AML-193 (cell line): ENCODE measurements around the gene ZBTB8OS.
"Not testable (repeated sequence)": the region's sequence is repeated elsewhere in the genome, so short reads cannot be mapped to it uniquely, and the experiment has no call there.

Experiments
- DNase-seq, 2 experiments: peaks; one replicate each; lab custom pipeline; 2025; lab: John Stamatoyannopoulos, UW

ZBTB8OS gene

GRCh38 chr1:32650248-32650751, at the start of gene ZBTB8OS:
Gene ZBTB8OS (minus strand): TSS chr1:32650550. CDS start chr1:32650529, 21 bp downstream.
- peak; percentile 95 to 96 for DNase-seq

GRCh38 chr1:32696996-32697395, 46.6 kb upstream of the ZBTB8OS start:
- DNase-seq = not testable (repeated sequence)

GRCh38 chr1:32696041-32696440, 45.7 kb upstream of the ZBTB8OS start:
- DNase-seq = no peak

GRCh38 chr1:32695098-32695904, 45.0 kb upstream of the ZBTB8OS start:
- DNase-seq = no peak

DNA sequence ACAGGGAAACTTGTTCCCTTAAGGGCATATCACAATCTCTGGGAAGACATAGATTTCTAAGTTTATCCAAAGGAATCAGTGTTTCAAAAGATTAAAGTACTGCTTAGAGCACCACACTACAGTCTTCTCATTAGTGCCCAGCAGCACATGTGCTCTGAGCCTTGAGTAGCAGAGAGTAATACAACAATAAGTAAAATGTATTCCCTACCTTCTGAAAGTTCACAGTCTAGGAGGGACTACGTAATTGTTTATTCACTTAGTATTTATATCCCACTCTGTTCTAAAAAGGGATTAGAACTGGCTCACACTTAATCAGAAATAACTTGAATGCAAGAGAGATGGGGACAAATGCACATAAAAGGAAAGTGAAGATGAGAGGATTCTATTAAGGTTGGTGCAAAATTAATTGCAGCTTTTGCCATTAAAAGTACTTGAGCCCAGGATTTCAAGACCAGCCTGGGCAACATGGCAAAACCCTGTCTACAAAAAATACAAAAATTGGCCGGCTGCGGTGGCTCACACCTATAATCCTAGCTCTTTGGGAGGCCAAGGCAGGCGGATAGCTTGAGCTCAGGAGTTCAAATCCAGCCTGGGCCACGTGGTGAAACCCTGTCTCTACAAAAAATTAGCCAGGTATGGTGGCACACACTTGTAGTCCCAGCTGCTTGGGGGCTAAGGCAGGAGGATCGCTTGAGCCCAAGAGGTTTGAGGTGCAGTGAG, 43.3 kb upstream of the ZBTB8OS start:
- DNase-seq = no peak

DNA sequence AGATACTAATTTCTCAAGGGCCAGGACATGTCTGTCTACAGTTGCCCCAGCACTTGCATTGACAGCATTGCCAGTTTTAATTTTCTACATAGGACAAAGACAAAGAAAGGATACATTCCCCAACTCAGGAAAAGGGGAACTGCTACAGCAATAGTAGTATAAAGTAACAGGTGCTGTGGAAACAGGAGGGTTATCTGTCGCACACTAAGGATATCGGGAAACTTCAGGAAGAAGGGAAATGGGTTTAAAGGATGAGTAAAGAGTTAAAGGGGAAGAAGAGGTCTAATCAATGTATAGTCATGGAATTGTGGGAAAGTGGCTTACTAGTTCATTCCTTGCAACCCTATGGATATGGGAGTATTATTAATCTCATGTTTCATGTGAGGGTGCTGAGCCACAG, 36.0 kb upstream of the ZBTB8OS start:
- DNase-seq = no peak

DNA sequence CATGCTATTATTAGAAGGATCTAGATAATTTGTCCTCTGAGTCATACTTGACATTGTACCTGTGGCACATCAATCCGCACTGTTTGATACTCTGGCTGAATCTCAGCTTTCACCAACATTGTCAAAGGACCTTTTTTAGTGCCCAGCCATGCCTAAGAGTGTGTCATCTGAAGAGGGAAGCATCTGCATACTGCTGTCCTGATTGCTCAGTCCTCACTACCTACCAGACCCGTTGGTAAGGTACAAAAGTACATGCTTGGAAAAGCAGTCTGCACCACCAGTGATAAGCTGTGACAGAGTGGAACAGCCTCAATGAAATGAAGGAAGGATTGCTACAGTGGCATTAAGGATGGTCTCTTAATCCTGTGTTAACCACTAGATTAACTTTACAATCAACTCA, 35.1 kb upstream of the ZBTB8OS start:
- DNase-seq = no peak

GRCh38 chr1:32684167-32684811, 33.9 kb upstream of the ZBTB8OS start:
- DNase-seq = no peak

GRCh38 chr1:32683397-32683796, 33.0 kb upstream of the ZBTB8OS start:
- no peak for DNase-seq

GRCh38 chr1:32681999-32682398, 31.6 kb upstream of the ZBTB8OS start:
- DNase-seq = no peak

DNA sequence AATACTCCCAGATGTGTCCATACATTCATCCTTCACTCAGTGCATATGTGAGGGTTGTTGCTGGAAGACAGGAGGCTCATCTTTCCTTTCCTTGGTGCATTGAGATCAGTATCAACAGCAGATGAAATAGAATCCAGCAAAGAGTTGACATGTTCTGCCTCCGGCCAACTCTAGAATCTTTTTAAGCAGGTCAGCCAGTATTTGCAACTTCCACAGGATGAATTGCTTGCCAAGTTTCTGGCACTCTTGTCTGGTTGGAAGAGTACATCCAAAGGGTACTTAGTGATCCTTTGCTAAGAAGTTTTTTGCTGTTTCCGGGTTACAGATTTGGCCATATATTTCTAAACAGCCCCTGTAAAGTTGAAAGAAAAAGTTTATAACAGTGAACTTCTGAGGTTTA, 31.2 kb upstream of the ZBTB8OS start:
- DNase-seq = no peak

- DNase-seq = no peak
These were observed 30.3 kb upstream of the ZBTB8OS start for GRCh38 chr1:32680642-32681041.

- DNase-seq = not testable (repeated sequence)
These were observed 29.6 kb upstream of the ZBTB8OS start for GRCh38 chr1:32679993-32680392.

DNA sequence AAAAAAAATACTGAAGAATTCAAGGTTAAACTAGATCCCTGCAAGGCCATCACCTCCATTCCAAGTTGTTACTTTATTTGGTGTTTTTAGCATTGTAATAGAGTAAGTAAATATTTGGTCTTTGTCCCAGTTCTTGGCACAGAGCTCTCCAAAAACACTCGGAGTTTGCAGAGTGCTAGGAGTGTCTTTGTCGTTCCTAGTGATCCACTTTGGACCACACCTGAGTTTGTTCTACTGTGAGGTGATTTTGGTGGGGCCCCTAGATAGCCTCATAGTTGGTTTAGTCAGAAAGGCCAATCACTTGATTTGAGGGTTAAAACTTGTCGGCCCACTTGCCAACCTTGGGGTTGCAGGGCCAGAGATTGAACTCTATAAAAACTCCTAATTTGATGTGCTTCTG, 26.6 kb upstream of the ZBTB8OS start:
- DNase-seq = no peak

DNA sequence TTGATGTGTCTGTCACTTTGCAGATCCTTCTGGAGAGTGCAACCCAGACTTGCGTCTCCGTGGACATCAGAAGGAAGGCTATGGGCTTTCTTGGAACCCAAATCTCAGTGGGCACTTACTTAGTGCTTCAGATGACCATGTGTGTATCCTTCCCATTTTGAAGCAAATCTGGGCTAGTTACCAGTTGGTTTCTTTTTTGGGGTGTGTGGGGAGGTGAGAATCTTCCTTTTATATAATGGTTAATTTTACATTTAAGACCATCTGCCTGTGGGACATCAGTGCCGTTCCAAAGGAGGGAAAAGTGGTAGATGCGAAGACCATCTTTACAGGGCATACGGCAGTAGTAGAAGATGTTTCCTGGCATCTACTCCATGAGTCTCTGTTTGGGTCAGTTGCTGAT, 18.4 kb upstream of the ZBTB8OS start:
- DNase-seq = not testable (repeated sequence)

DNA sequence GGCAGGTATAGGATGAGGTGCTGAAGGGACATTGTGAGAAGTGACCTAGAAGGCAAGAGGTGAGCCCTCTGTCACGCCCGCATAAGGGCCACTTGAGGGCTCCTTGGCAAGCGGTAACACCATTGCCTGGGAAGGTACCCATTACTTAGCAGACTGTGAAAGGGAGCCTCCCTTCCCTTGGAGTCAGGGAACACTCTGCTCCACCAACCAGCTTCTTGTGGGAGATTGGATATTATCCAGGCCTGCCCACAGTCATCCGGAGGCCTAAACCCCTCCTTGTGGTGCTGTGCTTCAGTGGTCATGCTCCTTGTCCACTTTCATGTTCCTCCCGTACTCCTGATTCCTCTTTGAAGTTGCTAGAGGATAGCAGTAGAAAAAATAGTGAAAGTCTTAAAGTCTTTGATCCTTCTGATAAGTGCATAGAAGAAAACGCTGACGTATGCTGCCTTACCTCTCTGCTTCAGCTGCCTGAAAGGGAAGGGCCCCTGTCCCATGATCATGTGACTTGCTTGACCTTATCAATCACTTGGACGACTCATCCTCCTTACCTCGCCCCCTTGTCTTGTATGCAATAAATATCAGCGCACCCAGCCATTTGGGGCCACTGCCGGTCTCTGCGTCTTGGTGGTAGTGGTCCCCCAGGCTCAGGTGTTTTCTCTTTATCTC, 16.7 kb upstream of the ZBTB8OS start:
- no peak for DNase-seq

GRCh38 chr1:32665915-32666314, 15.6 kb upstream of the ZBTB8OS start:
- DNase-seq = no peak

DNA sequence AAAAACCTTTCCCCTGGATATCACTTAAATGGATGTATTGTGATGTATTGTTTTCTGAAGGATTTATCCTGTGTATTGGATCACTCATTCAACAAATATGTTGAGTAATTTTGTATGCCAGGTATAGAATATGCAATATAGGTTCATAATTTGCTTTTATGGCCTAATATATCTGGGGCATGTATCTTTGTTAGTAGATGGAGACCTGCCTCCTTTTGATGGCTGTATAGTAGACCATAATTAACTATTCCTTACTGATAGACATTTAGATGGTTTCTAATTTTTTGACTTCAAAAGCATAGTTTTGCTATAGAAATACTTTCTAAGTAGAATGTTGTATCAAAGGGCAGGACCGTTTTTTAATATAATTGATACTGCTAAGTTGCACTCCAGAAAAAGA, 9.2 kb upstream of the ZBTB8OS start:
- no peak for DNase-seq

DNA sequence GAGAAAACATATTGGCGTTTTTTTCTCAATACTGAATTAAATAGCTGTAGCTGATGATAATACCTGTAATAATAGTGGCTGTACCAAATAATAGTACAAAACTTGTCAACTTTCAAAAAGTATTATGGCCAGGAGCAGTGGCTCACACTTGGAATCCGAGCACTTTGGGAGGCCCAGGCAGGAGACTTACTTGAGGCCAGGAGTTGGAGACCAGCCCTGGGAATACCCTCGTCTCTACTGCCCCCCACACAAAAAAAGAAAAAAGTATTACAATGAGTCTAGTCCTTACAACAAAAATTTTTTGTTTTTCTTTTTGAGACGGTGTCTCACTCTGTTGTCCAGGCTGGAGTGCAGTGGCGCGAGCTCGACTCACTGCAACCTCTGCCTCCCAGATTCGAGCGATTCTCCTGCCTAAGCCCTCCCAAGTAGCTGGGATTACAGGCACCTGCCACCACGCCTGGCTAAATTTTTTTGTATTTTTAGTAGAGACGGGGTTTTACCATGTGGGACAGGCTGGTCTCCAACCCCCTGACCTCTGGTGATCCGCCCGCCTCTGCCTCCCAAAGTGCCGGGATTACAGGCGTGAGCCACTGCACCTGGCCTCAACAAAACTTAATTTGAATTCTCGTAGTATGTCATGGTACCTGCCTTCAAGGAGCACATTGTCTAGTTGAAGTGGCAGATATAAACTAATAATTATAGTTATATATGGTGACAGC, 2.1 kb upstream of the ZBTB8OS start:
- no peak for DNase-seq

DNA sequence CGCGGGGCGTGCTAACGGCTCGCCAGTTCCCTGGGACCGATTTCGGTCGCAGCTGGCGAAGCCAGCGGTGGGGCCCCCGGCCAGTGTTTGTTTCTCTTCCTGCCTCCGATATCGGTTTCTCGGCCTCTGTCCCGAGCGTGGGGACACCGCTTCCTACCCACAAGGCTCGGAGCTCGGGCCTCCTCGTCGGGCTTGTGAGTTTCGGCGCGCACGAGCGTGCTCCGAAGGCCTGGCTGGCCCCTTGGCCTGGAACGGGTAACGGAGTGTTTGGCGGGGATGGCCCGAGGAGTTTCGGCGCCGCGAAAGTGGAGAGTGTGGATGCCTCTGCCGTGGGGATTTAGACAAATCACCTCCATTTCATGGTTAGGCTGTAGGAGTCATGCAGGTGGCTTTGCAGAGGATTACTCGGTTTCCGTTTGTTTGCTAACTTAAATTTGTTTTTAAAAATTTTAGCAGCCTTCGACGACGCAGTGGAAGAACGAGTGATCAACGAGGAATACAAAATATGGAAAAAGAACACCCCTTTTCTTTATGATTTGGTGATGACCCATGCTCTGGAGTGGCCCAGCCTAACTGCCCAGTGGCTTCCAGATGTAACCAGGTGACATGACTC, 1.2 kb upstream of the ZBTB8OS start:
- DNase-seq = peak in 1 of 2 experiments; percentile 56
